Measurements from ENCODE around the gene PJA2. TPM values are rescaled to one million over a fixed set of nuclear protein-coding genes. Genes with fewer than 3 reads are reported as not detected.

Gene PJA2
- total and polyA plus RNA-seq, 9 of the 15 experiments (the other 6 are each of a cell fraction or from before 2014, with no cell fraction given), result 25.1 to 82.1 (median 50.1) TPM

DNA sequence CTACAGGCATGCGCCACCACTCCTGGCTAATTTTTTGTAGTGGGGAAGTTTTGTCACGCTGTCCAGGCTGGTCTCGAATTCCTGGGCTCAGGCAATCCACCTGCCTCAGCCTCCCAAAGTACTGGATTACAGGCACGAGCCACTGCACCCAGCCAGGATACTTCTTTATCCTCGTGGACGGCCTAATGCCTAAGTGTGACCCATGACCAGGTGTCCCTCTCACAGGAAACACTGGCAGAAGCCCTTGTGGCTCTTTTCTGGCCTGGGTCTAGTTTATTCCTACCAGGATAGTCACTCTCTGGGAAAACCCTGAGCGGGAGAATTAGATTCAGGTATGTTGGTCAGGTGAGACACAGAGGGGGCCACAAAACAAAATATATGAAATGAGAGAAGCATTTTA is 90.4 kb downstream of the PJA2 start:
- no peak overlapping the region for H3K9ac ChIP-seq (ENCODE audit: insufficient read depth in 1 of 2, low read depth in 2 of 2, low read length in 2 of 2)
- no peaks in the 10 kb centered on the region for H4K20me1 ChIP-seq (replicated peaks; ENCODE audit: control insufficient read depth, insufficient read depth, low read length)
- no TSS peak for BruUV-seq (replicated peaks)
- H3K4me1 ChIP-seq (replicated peaks in 1 of 2; ENCODE audit: control insufficient read depth in 2 of 2, insufficient read depth in 2 of 2, low read length in 2 of 2), result no peaks in the 10 kb centered on the region
- peaks cover 4% of the 10 kb centered on the region in 2 experiments; a peak in 1 of 5 replicates for H3K27me3 ChIP-seq (ENCODE audit: control insufficient read depth in 2 of 2, insufficient read depth in 2 of 2, low read length in 2 of 2)
- no peak overlapping the region for H2AFZ ChIP-seq (ENCODE audit: low read depth, low read length)
- FAIRE-seq, result no peak
- no peak for ATAC-seq
- CTCF ChIA-PET (ENCODE audit: low intra/inter-chr PET ratio), result no interaction called here
- H3K79me2 ChIP-seq (ENCODE audit: control insufficient read depth, insufficient read depth, low read length), result no peaks in the 10 kb centered on the region
- H3K4me2 ChIP-seq (ENCODE audit: insufficient read depth, low read length), result no peak overlapping the region
- intact Hi-C loops (cut with micrococcal nuclease) (loop anchor here (5.0 kb wide), 1 partner anchor 118 kb away; no protein-coding TSS in a partner anchor), in situ Hi-C loops (cut with MboI) (no loop called here)
- H3K27ac ChIP-seq (ENCODE audit: extremely low read depth, low read depth, low read length), result no peak overlapping the region
- no peak overlapping the region for H3K4me3 ChIP-seq
- H3K36me3 ChIP-seq (ENCODE audit: control insufficient read depth, insufficient read depth, low read length), result no peaks in the 10 kb centered on the region
- no peaks in the 10 kb centered on the region for H3K9me1 ChIP-seq (ENCODE audit: control insufficient read depth, insufficient read depth, low read length)
- WGBS (ENCODE audit: insufficient coverage, low coverage, missing lambda C conversion rate), result 13% methylated on average over 7 of the region's 7 CpGs
- TF ChIP-seq NFRKB (IDR thresholded peaks at IDR 0.05; ENCODE audit: low read depth), result no peak
- TF ChIP-seq RFX1 (IDR thresholded peaks at IDR 0.05), result no peak
- no peak for TF ChIP-seq DMBX1 (CRISPR knock-in tag; IDR thresholded peaks at IDR 0.05; ENCODE audit: borderline replicate concordance)
- no peak for TF ChIP-seq ZNF232 (CRISPR knock-in tag; IDR thresholded peaks at IDR 0.05)
- TF ChIP-seq, protein P1, sequence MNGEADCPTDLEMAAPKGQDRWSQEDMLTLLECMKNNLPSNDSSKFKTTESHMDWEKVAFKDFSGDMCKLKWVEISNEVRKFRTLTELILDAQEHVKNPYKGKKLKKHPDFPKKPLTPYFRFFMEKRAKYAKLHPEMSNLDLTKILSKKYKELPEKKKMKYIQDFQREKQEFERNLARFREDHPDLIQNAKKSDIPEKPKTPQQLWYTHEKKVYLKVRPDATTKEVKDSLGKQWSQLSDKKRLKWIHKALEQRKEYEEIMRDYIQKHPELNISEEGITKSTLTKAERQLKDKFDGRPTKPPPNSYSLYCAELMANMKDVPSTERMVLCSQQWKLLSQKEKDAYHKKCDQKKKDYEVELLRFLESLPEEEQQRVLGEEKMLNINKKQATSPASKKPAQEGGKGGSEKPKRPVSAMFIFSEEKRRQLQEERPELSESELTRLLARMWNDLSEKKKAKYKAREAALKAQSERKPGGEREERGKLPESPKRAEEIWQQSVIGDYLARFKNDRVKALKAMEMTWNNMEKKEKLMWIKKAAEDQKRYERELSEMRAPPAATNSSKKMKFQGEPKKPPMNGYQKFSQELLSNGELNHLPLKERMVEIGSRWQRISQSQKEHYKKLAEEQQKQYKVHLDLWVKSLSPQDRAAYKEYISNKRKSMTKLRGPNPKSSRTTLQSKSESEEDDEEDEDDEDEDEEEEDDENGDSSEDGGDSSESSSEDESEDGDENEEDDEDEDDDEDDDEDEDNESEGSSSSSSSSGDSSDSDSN (IDR thresholded peaks at IDR 0.05; ENCODE audit: borderline replicate concordance in 1 of 2, low read depth in 2 of 2, low read length in 2 of 2), result no peak
- no peak for TF ChIP-seq MCM5 (IDR thresholded peaks at IDR 0.05; ENCODE audit: low read depth)
- TF ChIP-seq ZNF518B (CRISPR knock-in tag; IDR thresholded peaks at IDR 0.05), result no peak
- TF ChIP-seq NELFE (IDR thresholded peaks at IDR 0.05; ENCODE audit: insufficient read depth, insufficient read length), result no peak
- TF ChIP-seq SMARCE1 (IDR thresholded peaks at IDR 0.05), result no peak
- no peak for TF ChIP-seq IRF1 (CRISPR knock-in tag; IDR thresholded peaks at IDR 0.05; ENCODE audit: borderline replicate concordance)
- no peak for TF ChIP-seq ZFP1 (CRISPR knock-in tag; IDR thresholded peaks at IDR 0.05)
- TF ChIP-seq ZNF24 (IDR thresholded peaks at IDR 0.05), result no peak
- no peak for TF ChIP-seq MTA2 (IDR thresholded peaks at IDR 0.05; ENCODE audit: low read depth)
- POLR2A ChIA-PET, result no interaction called here
- no peaks in the 10 kb centered on the region for H3K9me3 ChIP-seq (replicated peaks; ENCODE audit: control insufficient read depth, insufficient read depth, low read depth, low read length)
- no peak for DNase-seq (ENCODE audit: extremely low read depth in 1 of 4, low spot score in 3 of 4)
